ENCODE data around the gene MCAM.
A peak's percentile ranks its signal among the peaks of the same experiment; 100 is the strongest.

The MCAM gene

GRCh38 chr11:119314726-119315125, 2.2 kb downstream of the MCAM start:
- Histone ChIP-seq H3K36me3 (ENCODE audit: control insufficient read depth in 1 of 2, insufficient read depth in 2 of 2, low read length in 2 of 2) (peaks cover 5 to 42% of the 10 kb centered on the region in 2 donors), H3K4me1 (ENCODE audit: control insufficient read depth in 1 of 2, insufficient read depth in 2 of 2, low read length in 2 of 2) (peaks cover 8 to 46% of the 10 kb centered on the region in 2 donors), H3K4me3 (ENCODE audit: low read depth in 1 of 2, low read length in 2 of 2) (peak overlapping the region; percentile 74 to 83), H3K27ac (ENCODE audit: low read length) (no peak overlapping the region), H3K9me3 (ENCODE audit: control insufficient read depth in 1 of 2, low read length in 2 of 2) (no peaks in the 10 kb centered on the region), H3K27me3 (ENCODE audit: low read depth, low read length) (peaks cover 17% of the 10 kb centered on the region)

DNA sequence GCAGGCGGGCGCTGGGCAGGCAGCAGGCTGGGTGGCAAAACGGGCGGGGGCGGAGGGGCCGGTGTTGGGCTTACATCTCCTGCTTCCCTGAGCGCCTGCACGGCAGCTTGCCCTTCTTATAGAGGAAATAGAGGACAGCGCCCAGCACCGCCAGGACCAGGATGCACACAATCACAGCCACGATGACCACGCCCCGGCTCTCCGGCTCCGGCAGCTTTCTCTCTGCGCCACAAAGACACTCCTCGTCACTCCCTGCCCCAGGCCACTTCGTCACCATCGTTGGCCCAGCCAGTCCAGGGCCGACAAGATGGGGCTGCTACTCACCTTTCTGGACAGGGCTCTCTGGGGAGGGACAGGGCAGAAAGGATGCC, 6.3 kb downstream of the MCAM start:
- peaks cover 5% of the 10 kb centered on the region for H3K27me3 ChIP-seq (ENCODE audit: low read depth, low read length)
- no peak overlapping the region for H3K4me3 ChIP-seq (ENCODE audit: low read depth in 1 of 2, low read length in 2 of 2)
- H3K27ac ChIP-seq (ENCODE audit: low read length) = no peak overlapping the region
- H3K9me3 ChIP-seq (ENCODE audit: control insufficient read depth in 1 of 2, low read length in 2 of 2) = no peaks in the 10 kb centered on the region
- peaks cover 0 to 23% of the 10 kb centered on the region in 2 donors for H3K4me1 ChIP-seq (ENCODE audit: control insufficient read depth in 1 of 2, insufficient read depth in 2 of 2, low read length in 2 of 2)
- peaks cover 5 to 62% of the 10 kb centered on the region in 2 donors for H3K36me3 ChIP-seq (ENCODE audit: control insufficient read depth in 1 of 2, insufficient read depth in 2 of 2, low read length in 2 of 2)

GRCh38 chr11:119309953-119310681, 6.8 kb downstream of the MCAM start:
- no peaks in the 10 kb centered on the region for H3K9me3 ChIP-seq (ENCODE audit: control insufficient read depth in 1 of 2, low read length in 2 of 2)
- H3K36me3 ChIP-seq (ENCODE audit: control insufficient read depth in 1 of 2, insufficient read depth in 2 of 2, low read length in 2 of 2) = peaks cover 5 to 67% of the 10 kb centered on the region in 2 donors
- H3K4me3 ChIP-seq (ENCODE audit: low read depth in 1 of 2, low read length in 2 of 2) = no peak overlapping the region
- peaks cover 0 to 23% of the 10 kb centered on the region in 2 donors for H3K4me1 ChIP-seq (ENCODE audit: control insufficient read depth in 1 of 2, insufficient read depth in 2 of 2, low read length in 2 of 2)
- no peaks in the 10 kb centered on the region for H3K27me3 ChIP-seq (ENCODE audit: low read depth, low read length)
- H3K27ac ChIP-seq (ENCODE audit: low read length) = no peak overlapping the region

GRCh38 chr11:119309411-119309810, 7.5 kb downstream of the MCAM start:
- no peaks in the 10 kb centered on the region for H3K27me3 ChIP-seq (ENCODE audit: low read depth, low read length)
- peaks cover 5 to 65% of the 10 kb centered on the region in 2 donors for H3K36me3 ChIP-seq (ENCODE audit: control insufficient read depth in 1 of 2, insufficient read depth in 2 of 2, low read length in 2 of 2)
- no peak overlapping the region for H3K27ac ChIP-seq (ENCODE audit: low read length)
- H3K9me3 ChIP-seq (ENCODE audit: control insufficient read depth in 1 of 2, low read length in 2 of 2) = no peaks in the 10 kb centered on the region
- H3K4me1 ChIP-seq (ENCODE audit: control insufficient read depth in 1 of 2, insufficient read depth in 2 of 2, low read length in 2 of 2) = peaks cover 0 to 18% of the 10 kb centered on the region in 2 donors
- H3K4me3 ChIP-seq (ENCODE audit: low read depth in 1 of 2, low read length in 2 of 2) = no peak overlapping the region

- Histone ChIP-seq H3K27ac (ENCODE audit: low read length) (no peak overlapping the region), H3K9me3 (ENCODE audit: control insufficient read depth in 1 of 2, low read length in 2 of 2) (no peaks in the 10 kb centered on the region), H3K4me1 (ENCODE audit: control insufficient read depth in 1 of 2, insufficient read depth in 2 of 2, low read length in 2 of 2) (peaks cover 0 to 7% of the 10 kb centered on the region in 2 donors), H3K36me3 (ENCODE audit: control insufficient read depth in 1 of 2, insufficient read depth in 2 of 2, low read length in 2 of 2) (peaks cover 19 to 69% of the 10 kb centered on the region in 2 donors), H3K4me3 (ENCODE audit: low read depth in 1 of 2, low read length in 2 of 2) (no peak overlapping the region), H3K27me3 (ENCODE audit: low read depth, low read length) (no peaks in the 10 kb centered on the region)
Measured at GRCh38 chr11:119307974-119308373, 9.0 kb downstream of the MCAM start.

DNA sequence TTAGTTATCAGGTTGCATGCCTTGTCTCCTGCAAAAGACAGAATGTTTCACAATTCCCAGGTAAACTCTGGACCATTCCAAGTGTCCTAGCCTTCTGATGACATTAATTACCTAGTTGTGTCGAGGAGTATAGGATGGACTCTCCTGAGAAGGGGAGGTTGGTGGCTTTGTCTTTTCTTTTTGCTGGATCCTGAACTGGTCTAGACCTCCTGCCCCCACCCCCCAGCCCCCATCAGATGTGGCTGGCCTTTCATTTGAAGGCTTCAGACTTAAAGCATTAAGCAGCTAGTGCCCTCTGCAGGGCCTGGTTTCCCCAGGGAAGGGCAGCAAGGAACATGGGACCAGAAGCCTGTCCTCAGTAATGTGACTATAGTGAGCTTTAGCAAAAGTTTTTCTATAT, 9.7 kb downstream of the MCAM start:
- H3K4me1 ChIP-seq (ENCODE audit: control insufficient read depth in 1 of 2, insufficient read depth in 2 of 2, low read length in 2 of 2) = peaks cover 0 to 7% of the 10 kb centered on the region in 2 donors
- H3K27me3 ChIP-seq (ENCODE audit: low read depth, low read length) = no peaks in the 10 kb centered on the region
- H3K4me3 ChIP-seq (ENCODE audit: low read depth in 1 of 2, low read length in 2 of 2) = no peak overlapping the region
- H3K27ac ChIP-seq (ENCODE audit: low read length) = no peak overlapping the region
- peaks cover 23 to 67% of the 10 kb centered on the region in 2 donors for H3K36me3 ChIP-seq (ENCODE audit: control insufficient read depth in 1 of 2, insufficient read depth in 2 of 2, low read length in 2 of 2)
- no peaks in the 10 kb centered on the region for H3K9me3 ChIP-seq (ENCODE audit: control insufficient read depth in 1 of 2, low read length in 2 of 2)

GRCh38 chr11:119306373-119306890, 10.5 kb downstream of the MCAM start:
- H3K9me3 ChIP-seq (ENCODE audit: control insufficient read depth in 1 of 2, low read length in 2 of 2) = no peaks in the 10 kb centered on the region
- H3K27ac ChIP-seq (ENCODE audit: low read length) = no peak overlapping the region
- H3K4me3 ChIP-seq (ENCODE audit: low read depth in 1 of 2, low read length in 2 of 2) = no peak overlapping the region
- peaks cover 28 to 64% of the 10 kb centered on the region in 2 donors for H3K36me3 ChIP-seq (ENCODE audit: control insufficient read depth in 1 of 2, insufficient read depth in 2 of 2, low read length in 2 of 2)
- H3K27me3 ChIP-seq (ENCODE audit: low read depth, low read length) = no peaks in the 10 kb centered on the region
- H3K4me1 ChIP-seq (ENCODE audit: control insufficient read depth in 1 of 2, insufficient read depth in 2 of 2, low read length in 2 of 2) = peaks cover 0 to 7% of the 10 kb centered on the region in 2 donors

- Histone ChIP-seq H3K4me3 (ENCODE audit: low read depth in 1 of 2, low read length in 2 of 2) (no peak overlapping the region), H3K9me3 (ENCODE audit: control insufficient read depth in 1 of 2, low read length in 2 of 2) (no peaks in the 10 kb centered on the region), H3K4me1 (ENCODE audit: control insufficient read depth in 1 of 2, insufficient read depth in 2 of 2, low read length in 2 of 2) (peaks cover 0 to 11% of the 10 kb centered on the region in 2 donors), H3K36me3 (ENCODE audit: control insufficient read depth in 1 of 2, insufficient read depth in 2 of 2, low read length in 2 of 2) (peaks cover 34 to 57% of the 10 kb centered on the region in 2 donors), H3K27me3 (ENCODE audit: low read depth, low read length) (no peaks in the 10 kb centered on the region), H3K27ac (ENCODE audit: low read length) (no peak overlapping the region)
Measured at GRCh38 chr11:119305556-119306372, 11.2 kb downstream of the MCAM start.

DNA sequence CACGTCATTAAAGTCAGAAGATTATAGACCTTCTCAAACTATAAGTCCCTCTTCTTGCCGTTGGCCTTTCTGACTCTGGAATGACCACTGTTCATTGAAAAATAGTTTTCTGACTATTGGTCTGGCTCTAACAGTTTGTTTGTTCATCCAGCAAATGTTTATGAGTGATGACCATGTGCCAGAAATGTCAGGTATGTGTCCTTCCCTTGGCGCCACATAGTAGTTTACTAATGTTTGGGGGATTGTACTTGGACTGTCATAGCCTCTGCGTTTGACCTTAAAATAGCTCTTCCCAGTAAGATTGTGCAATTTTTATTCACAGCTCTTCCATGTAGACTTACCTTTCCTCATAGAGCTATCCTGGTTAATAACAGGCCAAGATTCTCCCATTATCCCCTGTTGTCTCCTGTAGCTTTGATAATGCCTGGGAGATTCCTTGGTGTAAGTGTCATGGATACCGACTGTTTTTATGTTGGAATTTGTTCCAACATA, 13.7 kb downstream of the MCAM start:
- Histone ChIP-seq H3K4me1 (ENCODE audit: control insufficient read depth in 1 of 2, insufficient read depth in 2 of 2, low read length in 2 of 2) (peaks cover 0 to 35% of the 10 kb centered on the region in 2 donors), H3K27ac (ENCODE audit: low read length) (no peak overlapping the region), H3K27me3 (ENCODE audit: low read depth, low read length) (no peaks in the 10 kb centered on the region), H3K4me3 (ENCODE audit: low read depth in 1 of 2, low read length in 2 of 2) (no peak overlapping the region), H3K36me3 (ENCODE audit: control insufficient read depth in 1 of 2, insufficient read depth in 2 of 2, low read length in 2 of 2) (peaks cover 55 to 57% of the 10 kb centered on the region in 2 donors), H3K9me3 (ENCODE audit: control insufficient read depth in 1 of 2, low read length in 2 of 2) (no peaks in the 10 kb centered on the region)

DNA sequence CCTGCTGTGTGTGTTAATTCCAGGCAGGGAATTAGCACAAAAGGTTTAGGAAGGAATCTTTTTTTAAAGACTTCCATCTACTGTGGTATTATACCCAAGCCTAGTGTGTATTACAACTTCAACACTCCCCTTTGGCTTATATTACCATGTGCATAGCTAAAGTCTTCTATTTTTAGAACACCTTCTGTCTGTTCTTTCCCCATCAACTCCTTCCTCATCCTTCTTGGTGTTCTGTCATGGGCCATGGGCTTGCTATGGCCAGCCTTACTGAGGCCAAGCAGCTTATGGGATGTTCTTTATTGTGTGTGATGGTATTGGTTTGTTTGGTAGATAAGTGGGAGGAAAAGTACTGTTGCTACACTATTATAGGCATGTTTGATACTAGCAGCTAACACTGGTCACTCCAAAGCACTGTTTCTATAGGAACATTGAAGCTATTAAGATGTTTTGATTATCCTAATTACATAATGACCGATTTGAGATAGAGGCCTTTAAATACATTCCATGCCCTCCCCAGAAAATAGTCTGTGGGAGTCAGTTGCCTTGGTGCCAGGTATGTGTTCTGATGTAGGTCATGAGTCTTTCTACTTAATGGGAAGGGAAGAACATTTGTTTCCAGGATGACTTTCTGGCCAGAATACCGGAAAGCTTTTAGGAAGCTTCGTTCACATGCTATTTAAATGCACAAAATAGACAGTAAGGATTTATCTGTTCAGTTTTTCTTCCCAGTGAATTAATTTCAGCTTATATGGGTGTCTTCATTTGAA, 16.5 kb downstream of the MCAM start:
- H3K27ac ChIP-seq (ENCODE audit: low read length) = peak overlapping the region; percentile 3
- H3K4me1 ChIP-seq (ENCODE audit: control insufficient read depth in 1 of 2, insufficient read depth in 2 of 2, low read length in 2 of 2) = peaks cover 0 to 37% of the 10 kb centered on the region in 2 donors

More for the DNA sequence above, 16.5 kb downstream of the MCAM start:
- H3K9me3 ChIP-seq (ENCODE audit: control insufficient read depth in 1 of 2, low read length in 2 of 2) = no peaks in the 10 kb centered on the region
- peaks cover 62 to 73% of the 10 kb centered on the region in 2 donors for H3K36me3 ChIP-seq (ENCODE audit: control insufficient read depth in 1 of 2, insufficient read depth in 2 of 2, low read length in 2 of 2)
- H3K4me3 ChIP-seq (ENCODE audit: low read depth in 1 of 2, low read length in 2 of 2) = no peak overlapping the region
- H3K27me3 ChIP-seq (ENCODE audit: low read depth, low read length) = no peaks in the 10 kb centered on the region
